GM19455 (cell line): ENCODE measurements around the gene TMIE.

Experiments used
- ATAC-seq: cut with Tn5 transposase; IDR thresholded peaks from one replicate; pipeline ENCODE4 v1.9.1; 2021; ENCODE audit not compliant: unreplicated experiment

Gene TMIE

DNA sequence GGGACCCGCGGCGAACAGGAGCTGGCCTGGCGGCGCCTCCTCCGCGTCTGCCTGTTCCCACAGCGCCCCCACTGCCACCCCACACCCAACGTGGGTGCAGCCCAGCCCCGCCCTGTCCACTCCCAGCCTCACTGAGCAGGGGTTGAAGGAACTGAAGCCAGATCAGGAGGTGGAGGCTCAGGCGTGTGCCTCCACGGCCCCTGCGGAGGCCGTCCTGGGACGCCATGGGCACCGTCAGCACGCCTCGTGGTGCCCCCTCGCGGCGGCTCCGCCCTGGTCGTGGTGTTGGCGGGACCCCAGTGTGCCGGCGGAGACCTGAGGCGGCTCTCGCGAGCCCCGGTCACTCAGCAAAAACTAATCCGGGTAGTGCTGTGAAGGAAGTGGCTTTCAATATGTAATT lies 55.5 kb downstream of the TMIE start:
- ATAC-seq, result no peak

DNA sequence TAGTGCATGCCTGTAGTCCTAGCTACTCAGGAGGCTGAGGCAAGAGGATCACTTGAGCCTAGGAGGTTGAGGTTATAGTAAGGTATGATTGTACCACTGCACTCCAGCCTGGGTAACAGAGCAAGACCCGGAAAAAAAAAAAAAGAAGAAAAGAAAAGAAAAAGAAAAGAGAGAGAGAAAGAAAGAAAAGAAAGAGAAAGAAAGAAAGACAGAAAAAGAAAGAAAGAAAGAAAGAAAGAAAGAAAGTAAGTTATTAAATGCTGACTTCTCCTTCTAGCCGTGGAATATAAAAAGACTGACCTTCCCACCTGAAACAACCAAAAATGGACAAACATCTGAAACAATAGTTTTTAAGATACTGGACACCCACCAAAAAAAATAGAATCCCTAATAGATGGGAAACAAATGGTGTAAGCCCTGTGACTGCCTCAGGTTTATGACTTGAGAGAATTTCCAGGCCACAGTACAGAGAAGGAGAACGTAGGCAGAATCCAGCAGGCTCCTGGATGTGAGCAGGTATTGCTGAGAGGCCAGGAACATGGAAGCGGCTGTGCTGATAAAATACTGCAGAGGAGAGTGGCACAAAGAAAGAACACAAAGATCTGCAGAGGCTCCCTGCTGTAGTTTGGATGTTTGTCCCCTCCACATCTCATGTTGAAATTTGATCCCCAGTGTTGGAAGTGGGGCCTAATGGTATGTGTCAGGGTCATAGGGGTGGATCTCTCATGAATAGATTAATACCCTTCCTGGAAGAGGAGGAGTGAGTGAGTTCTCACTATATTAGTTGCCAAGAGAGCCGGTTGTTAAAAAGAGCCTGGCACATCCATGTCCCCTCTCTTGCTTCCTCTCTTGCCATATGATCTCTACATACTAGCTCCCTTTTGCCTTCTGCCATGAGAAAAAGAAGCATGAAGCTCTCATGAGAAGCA lies 58.3 kb downstream of the TMIE start:
- ATAC-seq, result no peak
